HG02852 (cell line): ENCODE measurements around the gene AVP.
"Not testable (repeated sequence)": the region's sequence is repeated elsewhere in the genome, so short reads cannot be mapped to it uniquely, and the experiment has no call there.

Experiments
- ATAC-seq: cut with Tn5 transposase; IDR thresholded peaks from one replicate; pipeline ENCODE4 v1.9.1; 2021; ENCODE audit warnings: mild to moderate bottlenecking, moderate library complexity; ENCODE audit not compliant: unreplicated experiment

The AVP gene

DNA sequence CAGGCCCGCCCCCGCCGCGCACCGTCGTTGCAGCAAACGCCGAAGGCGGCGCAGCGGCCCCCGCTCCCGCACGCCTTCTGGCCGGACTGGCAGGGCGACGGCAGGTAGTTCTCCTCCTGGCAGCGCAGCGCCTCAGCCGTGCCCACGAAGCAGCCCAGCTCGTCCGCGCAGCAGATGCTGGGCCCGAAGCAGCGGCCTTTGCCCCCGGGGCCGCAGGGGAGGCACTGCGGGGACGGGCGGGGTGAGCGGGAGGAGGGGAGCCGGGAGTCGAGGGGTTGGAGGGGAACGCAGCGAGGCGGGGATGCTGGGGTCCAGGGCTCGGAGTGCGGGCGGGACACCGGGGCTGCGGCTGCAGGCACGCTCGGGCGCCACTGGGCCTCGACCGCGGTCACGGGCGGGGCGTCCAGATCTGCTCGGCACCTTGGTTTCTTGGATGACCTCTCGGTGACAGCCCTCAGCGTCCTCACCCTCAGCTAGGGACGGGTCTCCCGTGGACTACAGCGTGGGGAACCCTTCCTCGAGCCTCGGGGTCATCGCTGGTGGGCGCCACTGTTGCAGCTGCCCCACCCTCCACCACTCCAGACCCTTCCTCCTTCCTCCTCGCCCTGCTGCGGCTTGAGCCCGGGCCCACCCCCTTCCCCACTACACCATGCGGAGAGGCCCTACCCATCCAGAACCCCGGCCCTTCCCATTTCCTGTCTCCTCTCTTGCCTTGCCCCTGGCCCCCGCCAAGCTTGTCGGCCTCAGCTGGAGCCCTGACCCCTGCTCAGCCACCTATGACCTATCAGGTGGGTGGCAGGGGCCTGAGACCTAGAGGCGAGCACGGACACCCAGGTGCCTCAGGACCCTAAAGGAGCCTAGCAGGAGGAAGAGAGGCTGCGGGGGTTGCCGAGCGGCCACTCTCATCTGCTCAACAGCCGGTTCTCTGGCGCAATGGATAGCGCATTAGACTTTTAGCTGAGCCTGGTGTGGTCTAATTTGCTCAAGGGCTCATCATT, 1.3 kb downstream of the AVP start:
- no peak for ATAC-seq

DNA sequence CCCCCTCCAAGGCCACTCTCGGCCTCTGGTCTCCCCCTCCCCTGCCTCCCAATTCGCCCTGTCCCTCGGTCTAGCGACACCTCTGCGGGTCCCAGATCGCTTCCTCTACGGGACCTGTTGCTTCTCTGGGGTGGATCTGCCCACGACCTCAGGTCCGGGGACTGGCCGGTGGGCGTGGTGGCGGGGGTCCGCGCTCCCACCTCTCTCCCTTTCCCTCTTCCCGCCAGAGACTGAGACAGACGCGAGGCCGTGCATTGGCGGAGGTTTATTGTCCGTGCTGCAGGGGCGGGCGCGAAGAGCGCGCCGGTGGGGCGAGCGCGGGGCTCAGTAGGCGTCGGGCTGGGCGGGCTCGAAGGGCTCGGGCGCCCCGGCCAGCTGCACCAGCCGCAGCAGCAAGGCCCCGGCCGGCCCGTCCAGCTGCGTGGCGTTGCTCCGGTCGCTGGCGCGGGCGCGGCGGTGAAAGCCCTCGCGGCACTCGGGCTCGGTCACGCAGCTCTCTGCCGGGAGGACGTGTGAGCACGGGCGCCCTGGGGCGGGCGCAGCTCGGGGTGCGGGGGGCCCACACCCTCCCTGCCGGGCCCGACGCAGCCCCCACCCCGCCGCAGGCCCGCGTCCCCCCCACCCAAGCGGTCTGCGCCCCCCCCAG, 2.1 kb downstream of the AVP start:
- ATAC-seq = no peak

DNA sequence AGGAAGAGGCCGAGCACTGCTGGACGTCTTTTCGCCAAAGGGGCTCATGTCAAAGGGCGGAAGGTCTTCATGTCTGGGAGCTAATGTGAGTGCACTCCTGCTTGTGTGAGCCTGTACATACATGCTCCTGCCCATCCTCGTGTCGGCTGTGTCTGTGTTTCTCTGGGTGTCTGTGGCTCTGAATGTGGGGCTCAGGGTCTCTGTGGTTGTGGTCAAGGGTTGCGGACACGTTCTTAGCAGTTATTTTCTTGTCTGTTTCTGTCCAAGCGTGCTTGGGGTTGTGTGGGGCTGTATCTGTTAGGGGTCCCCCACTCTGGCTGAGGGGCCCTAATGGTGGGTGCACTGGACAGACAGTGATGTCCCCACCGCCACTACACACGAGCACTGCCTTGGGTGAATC, 2.9 kb downstream of the AVP start:
- no peak for ATAC-seq

DNA sequence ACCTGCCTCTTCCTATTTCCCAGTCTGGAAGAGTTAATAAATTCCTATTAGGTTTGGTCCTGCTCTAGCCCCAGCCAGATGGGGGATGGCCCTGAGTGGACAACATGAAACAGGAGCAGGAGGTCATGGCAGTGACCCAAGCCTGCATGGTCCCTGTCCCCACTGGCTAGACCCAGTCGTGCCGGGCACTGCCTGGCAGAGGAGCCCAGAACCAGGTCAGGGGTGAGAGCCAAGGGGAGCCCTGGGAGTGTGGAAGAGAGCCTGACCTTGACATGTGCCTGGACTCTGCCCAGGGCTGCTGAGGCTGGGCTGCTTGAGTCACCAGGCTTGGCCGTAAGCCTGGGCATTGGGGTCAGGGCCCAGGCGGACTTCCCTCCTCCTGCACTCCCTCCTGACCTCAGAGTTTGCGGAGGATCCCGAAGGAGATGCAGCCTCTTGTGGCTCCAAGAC, 3.6 kb downstream of the AVP start:
- ATAC-seq = no peak

DNA sequence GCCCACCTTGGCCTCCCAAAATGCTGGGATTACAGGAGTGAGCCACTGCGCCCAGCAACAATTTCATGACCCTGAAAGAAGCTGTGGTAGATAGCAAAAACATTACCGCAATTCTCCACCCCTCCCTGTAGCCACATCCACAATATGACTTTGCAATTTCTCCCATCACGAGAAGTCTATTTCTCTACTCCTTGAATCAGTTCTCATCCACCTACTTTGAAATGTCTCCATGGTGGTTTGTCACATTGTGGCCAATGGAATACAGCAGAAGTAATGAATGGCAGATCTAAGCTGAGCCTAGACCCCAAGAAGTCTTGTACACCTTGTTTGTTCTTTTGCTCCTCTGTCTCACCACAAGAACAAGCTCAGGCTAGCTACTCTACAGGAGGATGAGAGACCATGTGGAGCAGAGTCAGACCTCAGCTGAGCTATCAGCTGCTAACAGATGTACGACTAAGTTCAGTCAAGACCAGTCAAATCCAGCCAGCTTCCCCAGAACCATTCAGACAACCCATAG, 6.8 kb downstream of the AVP start:
- ATAC-seq = no peak

DNA sequence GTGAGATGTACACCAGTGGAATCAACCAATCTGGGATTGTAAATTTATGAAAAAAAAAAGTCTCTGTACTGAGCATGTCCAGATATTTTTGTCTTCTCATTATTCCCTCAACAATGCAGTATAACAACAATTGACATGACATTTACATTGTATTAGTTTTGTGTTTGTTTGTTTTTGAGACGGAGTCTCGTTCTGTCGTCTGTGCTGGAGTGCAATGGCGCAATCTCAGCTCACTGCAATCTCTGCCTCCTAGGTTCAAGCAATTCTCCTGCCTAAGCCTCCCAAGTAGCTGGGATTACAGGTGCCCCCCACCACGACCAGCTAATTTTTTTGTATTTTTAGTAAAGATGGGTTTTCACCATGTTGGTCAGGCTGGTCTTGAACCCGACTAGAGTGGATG, 9.2 kb downstream of the AVP start:
- not testable (repeated sequence) for ATAC-seq

DNA sequence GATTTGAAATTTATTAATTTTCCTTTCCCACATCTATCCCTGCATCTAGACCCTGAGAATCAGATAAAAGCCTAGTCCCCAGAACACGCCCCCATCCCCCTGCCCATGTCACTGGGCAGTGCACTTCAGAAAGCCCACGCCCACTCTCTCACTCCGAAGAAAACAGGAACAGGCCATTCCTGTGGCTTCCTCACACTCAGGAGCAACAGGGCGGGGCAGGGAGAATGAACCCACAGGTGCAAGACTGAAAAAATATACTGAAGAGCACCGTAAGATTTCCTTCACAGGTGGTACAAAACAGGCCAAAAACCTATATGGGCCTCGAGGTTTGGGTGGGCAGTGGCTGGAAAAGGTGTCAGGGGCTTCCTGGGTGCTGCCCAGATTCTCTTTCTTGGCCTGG, 9.7 kb downstream of the AVP start:
- ATAC-seq = no peak

DNA sequence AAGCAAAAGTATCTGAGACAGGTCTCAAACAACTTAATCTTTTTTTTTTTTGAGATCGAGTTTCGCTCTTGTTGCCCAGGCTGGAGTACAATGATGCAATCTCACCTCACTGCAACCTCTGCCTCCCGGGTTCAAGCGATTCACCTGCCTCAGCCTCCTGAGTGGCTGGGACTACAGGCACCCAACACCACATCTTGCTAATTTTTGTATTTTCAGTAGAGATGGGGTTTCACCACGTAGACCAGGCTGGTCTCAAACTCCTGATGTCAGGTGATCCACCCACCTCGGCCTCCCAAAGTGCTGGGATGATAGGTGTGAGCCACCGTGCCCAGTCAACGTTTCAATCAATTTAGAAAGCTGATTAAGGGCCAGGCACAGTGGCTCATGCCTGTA, 11.3 kb downstream of the AVP start:
- ATAC-seq = not testable (repeated sequence)

DNA sequence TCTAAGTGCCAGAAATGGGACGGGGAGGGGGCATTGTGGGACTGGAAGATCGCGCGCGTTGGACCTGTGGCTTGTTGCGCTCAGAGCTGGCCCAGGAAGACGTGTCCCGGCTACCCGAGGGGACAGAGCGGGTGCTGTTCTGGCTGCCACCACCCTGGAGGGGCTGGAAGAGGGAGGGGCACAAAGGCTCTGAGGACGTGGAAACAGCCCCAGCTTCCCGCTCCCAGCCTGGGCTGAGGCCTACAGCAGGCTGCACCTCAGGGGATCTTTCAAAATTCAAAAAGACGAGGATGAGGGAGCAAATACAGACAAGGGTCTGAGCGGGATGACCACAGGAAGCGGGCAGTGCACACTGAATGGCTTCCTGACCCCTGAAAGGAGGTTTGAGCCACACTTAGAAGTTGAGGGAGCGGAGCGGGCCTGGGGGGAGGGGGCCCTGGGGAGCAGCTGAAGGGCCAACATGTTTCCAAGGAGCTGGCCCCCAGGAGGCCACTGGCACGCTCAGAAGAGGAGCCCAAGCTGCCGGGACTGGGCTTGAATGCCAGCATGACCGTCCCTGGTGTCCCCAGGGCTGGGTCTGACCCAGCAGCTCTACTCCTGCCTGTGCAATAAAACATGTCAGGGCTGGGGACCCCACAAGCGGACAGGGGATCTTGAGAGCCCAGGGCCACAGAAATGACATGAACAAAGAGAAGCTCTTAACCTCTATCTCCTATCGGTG, 11.8 kb downstream of the AVP start:
- ATAC-seq = no peak

DNA sequence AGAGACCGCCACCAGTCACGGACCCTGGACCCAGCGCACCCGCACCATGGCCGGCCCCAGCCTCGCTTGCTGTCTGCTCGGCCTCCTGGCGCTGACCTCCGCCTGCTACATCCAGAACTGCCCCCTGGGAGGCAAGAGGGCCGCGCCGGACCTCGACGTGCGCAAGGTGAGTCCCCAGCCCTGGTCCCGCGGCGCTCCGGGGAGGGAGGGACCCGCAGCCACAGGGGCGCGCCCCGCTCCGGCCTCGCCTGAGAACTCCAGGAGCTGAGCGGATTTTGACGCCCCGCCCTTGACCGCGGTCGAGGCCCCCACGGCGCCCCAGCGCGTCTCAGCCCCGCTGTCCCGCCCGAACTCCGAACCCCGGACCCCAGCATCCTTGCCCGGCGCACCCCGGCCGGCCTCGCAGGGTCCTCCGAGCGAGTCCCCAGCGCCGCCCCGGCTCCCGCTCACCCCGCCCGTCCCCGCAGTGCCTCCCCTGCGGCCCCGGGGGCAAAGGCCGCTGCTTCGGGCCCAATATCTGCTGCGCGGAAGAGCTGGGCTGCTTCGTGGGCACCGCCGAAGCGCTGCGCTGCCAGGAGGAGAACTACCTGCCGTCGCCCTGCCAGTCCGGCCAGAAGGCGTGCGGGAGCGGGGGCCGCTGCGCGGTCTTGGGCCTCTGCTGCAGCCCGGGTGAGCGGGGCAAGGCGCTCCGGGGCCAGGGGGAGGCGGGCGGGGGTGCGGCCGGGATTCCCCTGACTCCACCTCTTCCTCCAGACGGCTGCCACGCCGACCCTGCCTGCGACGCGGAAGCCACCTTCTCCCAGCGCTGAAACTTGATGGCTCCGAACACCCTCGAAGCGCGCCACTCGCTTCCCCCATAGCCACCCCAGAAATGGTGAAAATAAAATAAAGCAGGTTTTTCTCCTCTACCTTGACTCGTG, 12.7 kb downstream of the AVP start, which contains the start of gene OXT:
Gene OXT, plus strand, starts transcription at position 11 of the 920 bp plus-strand sequence. Its CDS starts 36 bp downstream, at position 47.
- ATAC-seq = no peak

DNA sequence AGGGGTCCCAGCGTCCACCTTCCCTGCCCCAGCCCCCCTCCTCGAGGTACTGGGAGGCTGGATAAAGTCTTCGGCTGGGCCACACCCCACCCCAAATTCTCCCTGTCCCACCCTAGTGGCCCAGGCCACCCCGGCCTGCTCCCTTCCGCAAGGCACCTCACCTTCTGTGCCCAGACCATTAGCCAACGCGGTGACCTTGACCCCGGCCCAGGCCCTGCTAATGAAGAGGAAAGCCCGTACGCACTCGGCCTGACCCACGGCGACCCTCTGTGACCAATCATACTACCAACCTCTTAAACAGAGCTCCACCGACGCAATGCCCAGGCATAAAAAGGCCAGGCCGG, 13.3 kb downstream of the AVP start:
- no peak for ATAC-seq

DNA sequence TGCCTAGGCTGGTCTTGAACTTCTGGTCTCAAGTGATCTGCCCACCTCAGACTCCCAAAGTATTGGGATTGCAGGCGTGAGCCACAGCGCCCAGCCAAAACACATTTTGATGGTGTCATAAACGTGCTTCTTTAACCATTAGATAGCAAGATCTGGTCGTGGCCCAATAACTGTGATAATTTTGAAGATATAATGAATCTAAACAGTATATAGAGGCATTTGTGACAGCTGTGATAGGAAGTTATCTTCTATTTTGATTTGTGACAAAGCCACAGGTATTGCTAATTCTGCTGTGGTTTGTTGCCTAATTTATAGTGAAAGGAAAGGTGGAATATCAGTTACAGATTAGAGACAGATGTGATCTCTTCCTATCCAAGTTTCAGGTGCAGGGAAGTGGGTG, 13.8 kb downstream of the AVP start:
- ATAC-seq = no peak

DNA sequence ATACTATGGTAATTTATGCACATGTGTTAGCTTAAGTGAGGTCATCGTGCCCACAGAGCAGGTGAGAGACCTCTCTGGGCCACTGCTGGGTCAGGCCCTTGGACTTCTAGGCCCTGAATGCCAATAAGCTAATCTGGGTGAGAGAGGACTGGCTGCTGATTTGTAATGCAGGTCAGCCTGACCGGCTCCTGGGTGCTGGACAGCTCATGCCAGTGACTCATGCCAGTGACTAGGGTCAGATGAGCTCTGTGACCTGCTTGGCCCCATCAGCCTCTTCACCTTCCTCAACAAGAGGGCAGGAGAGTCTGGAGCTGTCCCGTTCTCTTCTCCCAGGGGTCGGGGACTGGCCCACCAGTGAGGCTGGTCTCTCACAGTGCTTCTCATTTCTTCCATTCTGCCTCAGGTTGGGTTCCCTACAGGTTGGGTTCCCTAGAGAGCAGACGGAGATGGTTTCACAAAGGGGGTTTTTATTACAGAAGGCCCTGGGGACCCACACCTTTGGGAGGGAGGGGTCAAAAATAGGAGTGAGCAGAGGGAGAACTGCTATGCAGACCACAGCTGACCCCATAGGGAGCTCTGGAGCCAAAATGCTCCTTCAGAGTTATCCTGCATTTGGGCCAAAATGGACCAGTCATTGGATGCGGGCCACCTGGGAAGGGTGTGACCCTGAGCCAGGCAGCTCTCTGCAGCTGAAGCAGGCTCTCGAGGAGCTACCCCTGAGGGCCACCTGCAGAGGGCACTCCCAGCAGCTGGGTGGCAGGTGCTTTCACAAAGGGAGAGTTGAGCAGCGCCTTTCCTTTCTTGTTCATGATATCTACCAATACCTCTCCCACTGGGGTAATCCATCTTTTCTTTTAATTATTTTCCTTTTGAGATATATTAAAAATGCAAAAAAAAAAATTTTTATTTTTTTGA, 15.3 kb downstream of the AVP start:
- ATAC-seq = no peak

DNA sequence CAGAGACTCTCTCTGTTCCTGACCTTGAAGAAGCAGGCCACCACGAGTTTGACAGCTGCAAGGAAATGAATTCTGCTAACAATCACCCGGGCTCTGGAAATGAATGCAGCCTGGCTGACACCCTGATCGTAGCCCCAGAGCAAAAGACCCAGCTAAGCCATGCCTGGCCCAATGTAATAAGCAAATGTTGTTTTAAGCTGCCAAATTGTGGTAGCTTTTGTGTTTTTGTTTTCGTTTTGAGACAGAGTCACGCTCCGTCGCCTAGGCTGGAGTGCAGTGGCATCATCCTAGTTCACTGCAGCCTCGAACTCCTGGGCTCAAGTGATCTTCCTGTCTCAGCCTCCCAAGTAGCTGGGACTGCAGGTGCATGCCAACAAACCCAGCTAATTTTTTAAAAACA, 16.4 kb downstream of the AVP start:
- ATAC-seq = no peak

DNA sequence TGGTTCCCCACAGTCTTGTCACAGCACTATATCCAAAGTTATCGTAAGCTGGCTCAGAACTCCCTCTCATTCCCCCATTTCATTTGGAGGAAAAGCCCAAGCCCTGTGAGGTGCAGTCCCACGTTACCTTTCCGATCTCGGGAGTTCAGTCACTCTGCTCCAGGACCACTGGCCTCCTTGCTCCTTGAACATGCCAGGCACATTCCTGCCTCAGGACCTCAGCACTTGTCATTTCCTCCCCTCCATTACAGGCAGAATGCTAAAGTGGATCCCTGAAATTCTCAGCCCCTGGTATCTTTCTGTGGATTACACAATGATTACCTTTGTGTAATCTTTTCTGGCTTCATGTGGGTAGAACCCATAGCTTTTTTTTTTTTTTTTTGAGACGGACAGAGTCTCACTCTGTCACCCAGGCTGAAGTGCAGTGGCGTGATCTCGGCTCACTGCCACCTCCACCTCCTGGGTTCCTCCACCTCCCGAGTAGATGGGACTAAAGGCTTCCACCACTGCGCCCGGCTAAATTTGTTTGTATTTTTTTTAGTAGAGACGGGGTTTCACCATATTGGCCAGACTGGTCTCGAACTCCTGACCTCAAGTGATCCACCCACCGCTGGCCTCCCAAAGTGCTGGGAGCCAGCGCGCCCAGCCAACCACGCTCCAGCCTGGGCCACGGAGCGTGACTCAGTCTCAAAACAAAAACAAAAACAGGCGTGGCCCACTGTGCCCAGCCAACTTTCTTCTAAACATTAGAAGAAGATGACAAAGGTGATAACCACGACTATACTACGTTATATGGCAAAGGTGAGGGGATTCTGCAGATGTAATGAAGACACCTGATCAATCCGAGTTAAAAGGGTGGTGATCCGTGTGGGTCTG, 17.1 kb downstream of the AVP start:
- ATAC-seq = no peak

DNA sequence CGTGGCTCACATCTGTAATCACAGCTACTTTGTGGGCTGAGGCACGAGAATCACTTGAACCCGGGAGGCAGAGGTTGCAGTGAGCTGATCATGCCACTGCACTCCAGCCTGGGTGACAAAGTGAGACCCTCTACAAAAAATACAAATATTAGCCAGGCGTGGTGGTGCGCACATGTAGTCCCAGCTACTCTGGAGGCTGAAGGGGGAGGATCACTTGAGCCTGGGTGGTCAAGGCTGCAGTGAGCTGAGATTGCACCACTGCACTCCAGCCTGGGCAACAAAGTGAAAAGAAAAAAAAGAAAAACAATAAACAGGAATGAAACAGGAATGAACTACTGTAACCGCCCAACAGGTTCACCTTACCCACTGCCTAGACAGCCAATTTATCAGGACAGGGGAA, 20.4 kb downstream of the AVP start:
- not testable (repeated sequence) for ATAC-seq

DNA sequence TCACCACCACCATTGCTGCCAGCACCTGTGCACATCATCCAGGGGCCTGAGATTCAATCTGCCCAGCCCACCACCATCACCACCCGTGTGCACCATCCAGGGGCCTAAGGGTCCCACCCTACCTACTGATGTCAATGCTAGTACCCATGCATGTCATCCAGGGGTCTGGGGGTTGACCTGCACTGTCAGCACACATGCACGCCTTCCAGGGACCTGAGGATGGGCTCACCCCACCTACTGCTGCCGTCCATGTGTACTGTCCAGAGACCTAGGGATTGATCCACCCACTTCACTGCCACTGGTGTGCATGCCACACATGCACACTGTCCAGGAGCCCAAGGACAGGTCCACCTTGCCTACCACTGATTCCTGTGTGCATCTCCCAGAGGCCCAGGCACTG, 25.0 kb downstream of the AVP start:
- ATAC-seq = no peak

DNA sequence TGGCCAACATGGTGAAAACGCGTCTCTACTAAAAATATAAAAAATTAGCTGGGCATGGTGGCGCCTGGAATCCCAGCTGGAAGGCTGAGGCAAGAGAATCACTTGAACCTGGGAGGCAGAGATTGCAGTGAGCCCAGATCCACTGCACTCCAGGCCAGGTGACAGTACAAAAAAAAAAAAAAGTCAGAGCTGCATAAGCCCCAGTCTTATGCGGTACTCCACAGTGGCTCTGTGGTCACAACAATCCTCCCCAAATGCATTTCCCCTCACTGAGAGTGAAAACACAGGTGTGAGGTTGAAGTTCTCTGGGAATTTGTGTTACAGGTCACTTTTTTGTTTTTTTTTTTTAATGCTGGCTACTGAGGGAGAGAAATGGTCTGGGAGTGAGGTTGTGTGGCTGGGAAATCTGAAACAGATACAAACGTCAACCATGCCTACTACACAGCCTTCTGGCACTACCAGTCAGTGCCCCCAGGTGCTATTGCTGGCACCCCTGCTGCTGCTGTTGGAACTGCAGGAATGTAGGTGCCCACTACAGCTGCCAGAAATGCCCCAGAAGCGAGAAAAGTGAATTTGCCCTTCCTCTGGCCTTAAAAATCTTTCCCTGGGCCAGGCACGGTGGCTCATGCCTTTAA, 33.0 kb downstream of the AVP start:
- ATAC-seq = no peak
